IPS-20b (cell line): ENCODE results near the gene MYO9A.

Source experiments
- H3K27ac ChIP-seq: one replicate; pipeline ENCODE4 v1.5.1; 2013; ENCODE audit warnings: low read length
- H3K27me3 ChIP-seq: 2 replicates; pipeline ENCODE4 v1.6.1; 2013; ENCODE audit warnings: mild to moderate bottlenecking, low read length, inconsistent platforms; ENCODE audit not compliant: insufficient read depth
- H3K36me3 ChIP-seq: 2 replicates; pipeline ENCODE4 v1.6.1; 2013; ENCODE audit warnings: low read depth, mild to moderate bottlenecking, inconsistent platforms, low read length, moderate library complexity; ENCODE audit not compliant: insufficient read depth
- H3K4me1 ChIP-seq: 2 replicates; pipeline ENCODE4 v1.6.1; 2013; ENCODE audit warnings: mild to moderate bottlenecking, control low read depth, inconsistent platforms, low read length, moderate library complexity; ENCODE audit not compliant: insufficient read depth
- H3K4me3 ChIP-seq: 2 replicates; pipeline ENCODE4 v1.5.1; 2013; ENCODE audit warnings: mild to moderate bottlenecking, low read length, inconsistent platforms
- H3K9ac ChIP-seq: 2 replicates; pipeline ENCODE4 v1.6.1; 2013; ENCODE audit warnings: low read depth, mild to moderate bottlenecking, inconsistent platforms, low read length, moderate library complexity
- H3K9me3 ChIP-seq: 2 replicates; pipeline ENCODE4 v1.6.1; 2013; ENCODE audit warnings: mild to moderate bottlenecking, low read depth, low read length, inconsistent platforms; ENCODE audit not compliant: insufficient read depth

MYO9A gene

DNA sequence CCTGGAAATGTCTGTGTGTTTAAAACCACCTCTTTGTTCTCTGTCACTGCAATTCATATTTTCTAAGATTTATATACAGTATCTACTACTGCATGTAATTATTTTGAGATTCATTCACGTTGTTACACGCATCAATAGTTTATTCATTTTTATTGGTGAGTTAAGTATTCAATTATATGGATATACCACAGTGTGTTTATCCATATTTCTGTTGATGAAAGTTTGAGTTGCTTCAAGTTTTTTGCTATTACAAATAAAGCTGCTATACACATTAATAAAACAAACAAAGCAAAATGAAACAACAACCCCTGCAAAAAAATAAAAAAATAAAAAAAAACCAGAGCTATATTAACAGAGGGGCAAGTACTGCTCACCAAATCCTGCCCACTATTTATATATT lies 185.3 kb downstream of the MYO9A start:
- H3K4me1 ChIP-seq: no peaks in the 10 kb centered on the region
- H3K9me3 ChIP-seq: no peaks in the 10 kb centered on the region; the same call in none of the 2 replicates
- no peaks in the 10 kb centered on the region for H3K27me3 ChIP-seq
- H3K36me3 ChIP-seq: peaks cover 13% of the 10 kb centered on the region
- no peak overlapping the region for H3K27ac ChIP-seq
- H3K4me3 ChIP-seq: no peak overlapping the region
- H3K9ac ChIP-seq: no peak overlapping the region

DNA sequence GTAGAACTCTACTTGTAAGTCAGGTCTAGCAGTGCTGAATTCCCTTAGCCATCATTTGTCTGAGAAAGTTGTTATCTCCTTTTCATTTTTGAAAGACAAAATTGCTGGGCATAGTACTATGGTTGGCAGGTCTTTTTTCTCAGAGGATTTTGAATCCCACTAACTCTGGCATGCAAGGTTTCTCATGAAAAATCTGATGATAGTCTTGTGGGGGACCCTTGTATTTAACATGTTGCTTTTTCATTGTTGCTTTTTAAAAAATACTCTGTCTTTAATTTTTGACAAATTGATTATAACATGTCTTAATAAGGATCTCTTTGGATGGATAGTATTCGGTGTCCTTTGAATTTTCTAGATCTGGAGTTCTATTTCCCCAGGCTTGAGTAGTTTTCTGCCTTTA lies 186.7 kb downstream of the MYO9A start:
- peaks cover 13% of the 10 kb centered on the region for H3K36me3 ChIP-seq
- no peak overlapping the region for H3K9ac ChIP-seq

DNA sequence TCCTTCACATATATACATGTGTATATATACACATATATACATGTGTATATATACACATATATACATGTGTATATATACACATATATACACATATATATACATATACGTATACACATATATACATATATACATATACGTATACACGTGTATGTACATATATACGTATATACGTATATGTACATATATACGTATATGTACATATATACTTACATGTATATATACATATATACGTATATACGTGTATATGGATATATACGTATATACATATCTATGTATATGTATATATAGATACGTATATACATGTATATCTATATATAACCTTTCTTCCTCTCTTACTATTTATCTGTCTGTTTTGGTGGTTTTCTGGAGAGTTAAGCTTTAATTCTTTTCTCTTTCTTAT lies 192.8 kb downstream of the MYO9A start:
- Histone ChIP-seq H3K27me3 (no peaks in the 10 kb centered on the region), H3K4me1 (no peaks in the 10 kb centered on the region)

More for the DNA sequence above, 186.7 kb downstream of the MYO9A start:
- Histone ChIP-seq H3K4me1 (no peaks in the 10 kb centered on the region), H3K9me3 (no peaks in the 10 kb centered on the region; the same call in none of the 2 replicates), H3K27ac (no peak overlapping the region), H3K27me3 (no peaks in the 10 kb centered on the region), H3K4me3 (no peak overlapping the region)

DNA sequence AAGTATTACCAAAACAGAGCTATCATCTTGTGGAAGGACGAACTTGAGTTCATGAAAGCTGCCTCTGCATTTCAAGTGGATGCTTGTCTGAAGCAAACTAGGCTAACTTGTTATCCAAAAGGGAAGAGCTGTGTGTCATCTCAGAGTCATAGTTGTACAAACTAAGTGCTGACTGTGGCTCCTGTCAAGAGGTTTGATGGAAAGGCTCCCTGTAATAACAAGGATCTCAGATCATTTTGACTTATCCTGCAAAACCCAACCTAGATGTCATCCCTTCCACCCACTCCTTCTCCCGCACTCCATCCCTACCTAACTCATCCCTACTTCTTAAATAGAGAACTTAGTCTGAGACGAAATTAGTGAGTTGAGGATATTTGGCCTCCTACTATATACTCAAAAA lies 196.8 kb downstream of the MYO9A start:
- Histone ChIP-seq H3K36me3 (no peaks in the 10 kb centered on the region), H3K4me1 (no peaks in the 10 kb centered on the region; the same call in 1 of the 2 replicates), H3K9ac (no peak overlapping the region), H3K27ac (no peak overlapping the region), H3K4me3 (no peak overlapping the region), H3K9me3 (no peaks in the 10 kb centered on the region), H3K27me3 (no peaks in the 10 kb centered on the region)

More for the DNA sequence above, 192.8 kb downstream of the MYO9A start:
- H3K9me3 ChIP-seq: no peaks in the 10 kb centered on the region
- no peaks in the 10 kb centered on the region for H3K36me3 ChIP-seq
- H3K27ac ChIP-seq: no peak overlapping the region
- no peak overlapping the region for H3K4me3 ChIP-seq
- no peak overlapping the region for H3K9ac ChIP-seq

DNA sequence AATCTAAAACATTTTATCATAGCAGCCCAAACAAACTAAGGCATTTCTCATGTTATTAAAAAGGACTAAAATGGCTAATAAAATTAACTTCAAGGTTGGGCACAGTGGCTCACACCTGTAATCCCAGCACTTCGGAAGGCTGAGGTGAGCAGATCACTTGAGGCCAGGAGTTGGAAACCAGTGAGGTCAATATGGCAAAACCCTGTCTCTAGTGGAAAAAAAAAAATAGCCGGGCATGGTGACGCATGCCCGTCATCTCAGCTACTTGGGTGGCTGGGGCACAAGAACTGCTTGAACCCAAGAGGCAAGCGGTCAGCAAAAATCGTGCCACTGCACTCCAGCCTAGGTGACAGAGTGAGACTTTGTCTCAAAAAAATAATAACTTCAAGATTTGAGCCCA lies 197.4 kb downstream of the MYO9A start:
- no peaks in the 10 kb centered on the region; the same call in 1 of the 2 replicates for H3K4me1 ChIP-seq
- H3K27ac ChIP-seq: no peak overlapping the region
- no peaks in the 10 kb centered on the region for H3K36me3 ChIP-seq
- no peak overlapping the region for H3K9ac ChIP-seq
- no peaks in the 10 kb centered on the region for H3K27me3 ChIP-seq
- no peak overlapping the region for H3K4me3 ChIP-seq
- H3K9me3 ChIP-seq: no peaks in the 10 kb centered on the region

DNA sequence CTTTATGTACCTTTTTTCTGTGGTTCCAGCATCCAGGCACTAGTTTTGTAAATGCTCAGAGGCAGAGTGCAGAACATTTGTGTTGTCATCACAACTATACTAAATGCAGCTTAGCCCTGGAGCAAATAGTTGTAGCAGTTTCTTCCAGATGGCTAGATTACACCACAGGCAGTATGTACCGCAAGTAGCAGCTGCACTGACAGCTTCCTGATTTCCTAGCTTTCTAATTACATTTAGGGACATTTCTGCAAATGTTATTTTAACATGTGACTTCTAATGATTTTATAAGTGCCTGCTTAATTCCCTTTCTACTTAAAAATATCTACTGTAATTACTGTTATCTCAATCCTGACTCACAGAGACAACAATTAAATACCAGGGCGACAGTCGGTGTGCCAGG lies 201.1 kb downstream of the MYO9A start:
- Histone ChIP-seq H3K9me3 (no peaks in the 10 kb centered on the region), H3K4me1 (no peaks in the 10 kb centered on the region; the same call in 1 of the 2 replicates), H3K36me3 (no peaks in the 10 kb centered on the region), H3K27ac (no peak overlapping the region), H3K9ac (no peak overlapping the region), H3K27me3 (no peaks in the 10 kb centered on the region), H3K4me3 (no peak overlapping the region)

DNA sequence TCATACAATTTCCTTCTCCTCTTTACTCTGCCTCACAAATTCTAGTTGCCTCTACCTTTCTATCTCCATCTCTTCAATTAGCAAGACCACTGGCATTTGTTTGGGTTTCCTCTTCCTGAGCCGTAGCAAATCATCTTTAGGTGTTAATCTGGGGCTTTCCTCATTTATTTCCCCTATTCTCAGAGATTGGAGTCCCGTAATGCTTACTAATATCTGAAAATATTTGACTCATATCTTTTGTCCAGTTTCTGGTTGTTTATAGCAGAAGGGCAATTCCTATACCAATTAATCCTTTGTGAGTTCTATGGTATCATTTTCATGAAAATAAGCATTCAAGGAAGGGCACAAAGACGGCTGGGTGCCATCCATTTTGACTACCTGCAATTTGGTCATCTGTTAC lies 203.9 kb downstream of the MYO9A start:
- no peaks in the 10 kb centered on the region for H3K9me3 ChIP-seq
- H3K27me3 ChIP-seq: no peaks in the 10 kb centered on the region
- H3K9ac ChIP-seq: no peak overlapping the region
- no peak overlapping the region for H3K27ac ChIP-seq
- no peak overlapping the region for H3K4me3 ChIP-seq
- H3K4me1 ChIP-seq: no peaks in the 10 kb centered on the region; the same call in 1 of the 2 replicates
- H3K36me3 ChIP-seq: no peaks in the 10 kb centered on the region

DNA sequence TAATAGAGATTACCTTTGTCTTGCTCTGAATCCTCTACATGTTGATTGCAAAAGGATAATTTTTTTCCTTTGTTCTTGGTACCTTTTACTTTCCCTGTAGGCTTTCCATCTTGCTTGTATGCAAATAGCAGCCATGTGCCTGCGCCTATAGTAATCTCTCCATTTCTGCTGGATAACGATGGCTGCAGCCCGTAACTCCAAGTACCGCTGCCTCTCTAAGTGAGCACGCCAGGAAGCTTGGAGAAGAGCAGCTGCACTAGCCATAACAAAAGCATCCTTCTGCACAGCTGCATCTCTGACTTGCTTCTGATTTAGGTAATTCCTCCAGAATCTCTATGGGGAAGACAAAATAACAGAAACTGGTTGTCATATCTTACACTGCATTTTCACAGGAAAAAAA lies 218.3 kb downstream of the MYO9A start:
- Histone ChIP-seq H3K4me1 (no peaks in the 10 kb centered on the region), H3K9me3 (no peaks in the 10 kb centered on the region), H3K4me3 (no peak overlapping the region), H3K9ac (no peak overlapping the region), H3K27me3 (no peaks in the 10 kb centered on the region), H3K27ac (no peak overlapping the region), H3K36me3 (peaks cover 21% of the 10 kb centered on the region; the same call in 1 of the 2 replicates)

DNA sequence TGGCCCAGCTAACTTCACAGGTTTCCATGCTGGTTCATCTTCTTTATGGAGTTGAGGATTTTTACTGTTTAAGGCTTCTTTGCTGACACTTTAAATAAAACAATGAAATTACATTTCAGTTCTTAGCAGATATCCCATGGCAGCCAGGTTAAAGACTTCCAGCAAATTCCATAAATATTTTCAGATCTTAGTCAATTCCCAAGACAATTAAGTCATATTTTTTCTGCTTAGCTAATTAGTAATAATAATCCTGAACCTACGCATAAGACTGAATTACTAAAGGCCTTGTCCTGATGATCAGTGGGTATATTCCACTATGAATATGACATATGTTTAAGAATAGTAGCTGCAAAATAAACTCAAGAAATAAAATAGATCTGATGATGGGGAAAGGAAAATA lies 224.3 kb downstream of the MYO9A start:
- Histone ChIP-seq H3K4me3 (no peak overlapping the region), H3K9me3 (no peaks in the 10 kb centered on the region), H3K9ac (no peak overlapping the region), H3K4me1 (no peaks in the 10 kb centered on the region), H3K36me3 (peaks cover 13% of the 10 kb centered on the region; the same call in 1 of the 2 replicates), H3K27ac (no peak overlapping the region), H3K27me3 (no peaks in the 10 kb centered on the region)

DNA sequence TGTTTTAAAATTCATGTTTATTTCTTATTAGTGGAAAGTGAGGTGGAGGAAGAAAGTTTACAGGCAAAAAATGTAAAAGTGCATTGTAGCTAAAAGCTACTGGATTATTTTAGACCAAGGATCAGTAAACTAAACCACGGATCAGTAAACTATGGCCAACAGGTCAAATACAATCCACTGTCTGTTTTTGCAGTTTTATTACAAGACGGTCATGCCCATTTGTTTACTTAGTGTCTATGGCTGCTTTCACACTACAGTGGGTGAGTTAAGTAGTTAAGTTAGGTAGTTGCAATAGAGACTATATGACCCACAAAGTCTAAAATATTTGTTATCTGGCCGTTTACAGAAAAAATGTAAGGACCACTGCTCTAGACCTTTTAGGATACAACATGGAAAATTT lies 225.6 kb downstream of the MYO9A start:
- H3K4me3 ChIP-seq: no peak overlapping the region
- no peaks in the 10 kb centered on the region for H3K4me1 ChIP-seq
- H3K27ac ChIP-seq: no peak overlapping the region
- H3K9me3 ChIP-seq: no peaks in the 10 kb centered on the region
- H3K36me3 ChIP-seq: no peaks in the 10 kb centered on the region
- no peak overlapping the region for H3K9ac ChIP-seq
- no peaks in the 10 kb centered on the region for H3K27me3 ChIP-seq

DNA sequence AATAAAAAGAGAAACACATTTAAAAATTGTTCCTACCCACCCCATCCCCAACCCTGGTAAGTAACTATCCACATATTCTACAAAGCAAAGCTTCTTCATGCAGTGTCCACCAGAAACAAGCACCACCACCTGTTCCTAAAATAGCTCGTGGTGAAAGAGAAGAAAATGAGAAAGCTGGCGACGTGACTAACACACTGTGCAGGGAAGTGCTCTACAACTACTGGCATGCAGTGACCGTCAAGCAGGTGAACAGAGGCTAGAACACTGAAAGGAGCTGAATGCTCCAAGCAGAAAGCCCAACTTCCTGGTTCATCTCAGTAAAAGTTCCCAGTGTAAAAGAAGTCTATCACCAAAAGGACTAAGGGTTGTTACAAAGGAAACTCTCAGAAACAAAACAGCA lies 226.9 kb downstream of the MYO9A start:
- Histone ChIP-seq H3K4me3 (no peak overlapping the region), H3K4me1 (peaks cover under 1% of the 10 kb centered on the region; the same call in 1 of the 2 replicates), H3K27me3 (no peaks in the 10 kb centered on the region), H3K9ac (no peak overlapping the region), H3K27ac (no peak overlapping the region), H3K36me3 (peaks cover 4% of the 10 kb centered on the region; the same call in 1 of the 2 replicates), H3K9me3 (no peaks in the 10 kb centered on the region)

DNA sequence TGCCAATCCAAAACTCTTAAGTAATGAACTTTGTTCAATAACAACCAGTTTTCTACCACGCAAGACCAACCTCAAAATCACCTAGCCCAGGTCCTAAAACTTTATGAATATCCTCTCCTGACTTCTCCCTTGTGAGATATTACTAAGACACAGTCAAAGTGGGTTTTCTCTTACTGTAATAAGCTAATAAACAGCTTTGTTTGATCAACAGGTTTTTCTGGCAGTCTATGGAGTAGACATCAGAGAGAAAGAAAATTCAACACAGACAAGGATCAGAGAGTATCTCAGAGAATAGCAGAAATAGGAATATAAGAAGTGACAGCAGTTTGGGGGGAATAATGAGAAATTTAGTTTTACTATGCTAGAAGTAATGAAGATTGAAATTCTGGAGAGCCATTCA lies 228.0 kb downstream of the MYO9A start:
- Histone ChIP-seq H3K9me3 (no peaks in the 10 kb centered on the region), H3K9ac (no peak overlapping the region), H3K4me3 (no peak overlapping the region), H3K4me1 (peaks cover 5% of the 10 kb centered on the region; the same call in 1 of the 2 replicates), H3K36me3 (peaks cover 4% of the 10 kb centered on the region; the same call in 1 of the 2 replicates), H3K27ac (no peak overlapping the region), H3K27me3 (no peaks in the 10 kb centered on the region)
